Retinal pigment epithelial cell (primary cell): ENCODE results near the gene MARCKSL1.

Experiments used
- DNase-seq: peaks from one replicate; pipeline ENCODE4 v3.0.0-alpha.2; 2010; ENCODE audit warnings: low read depth
- H3K4me3 ChIP-seq: 2 replicates; pipeline ENCODE4 v1.5.1; 2011; ENCODE audit warnings: mild to moderate bottlenecking, low read length, control low read depth, moderate library complexity
- CTCF ChIP-seq: conservative IDR thresholded peaks from 2 replicates; pipeline ENCODE4 v1.5.1; 2011; ENCODE audit warnings: low read depth, low read length, control low read depth, inconsistent platforms

MARCKSL1 gene

GRCh38 chr1:32332290-32333079 is 3.5 kb downstream of the MARCKSL1 start:
- TF ChIP-seq CTCF: no peak
- H3K4me3 ChIP-seq: no peak overlapping the region
- DNase-seq: no peak

GRCh38 chr1:32331549-32331948 is 4.5 kb downstream of the MARCKSL1 start:
- DNase-seq: no peak
- TF ChIP-seq CTCF: no peak

GRCh38 chr1:32330558-32331151 is 5.4 kb downstream of the MARCKSL1 start:
- H3K4me3 ChIP-seq: no peak overlapping the region
- no peak for DNase-seq
- TF ChIP-seq CTCF: no peak

More at GRCh38 chr1:32331549-32331948, 4.5 kb downstream of the MARCKSL1 start:
- no peak overlapping the region for H3K4me3 ChIP-seq

GRCh38 chr1:32329931-32330466 is 6.0 kb downstream of the MARCKSL1 start:
- TF ChIP-seq CTCF: no peak
- no peak for DNase-seq
- no peak overlapping the region for H3K4me3 ChIP-seq

GRCh38 chr1:32327204-32327603 is 8.8 kb downstream of the MARCKSL1 start:
- TF ChIP-seq CTCF: no peak
- no peak overlapping the region for H3K4me3 ChIP-seq
- DNase-seq: no peak

GRCh38 chr1:32321712-32322291 is 14.2 kb downstream of the MARCKSL1 start:
- no peak overlapping the region for H3K4me3 ChIP-seq
- DNase-seq: no peak
- no peak for TF ChIP-seq CTCF
